GM12875 (cell line): ENCODE measurements around the gene MYO10.

Source experiments
- H3K4me3 ChIP-seq: one replicate; pipeline ENCODE4 v1.5.1; 2011; ENCODE audit warnings: low read depth, low read length, control low read depth
- CTCF ChIP-seq: IDR thresholded peaks from 2 replicates; pipeline ENCODE4 v1.5.1; 2011; ENCODE audit warnings: low read depth, mild to moderate bottlenecking, control low read depth, inconsistent platforms, low read length, moderate library complexity, borderline replicate concordance; ENCODE audit not compliant: insufficient read depth

MYO10 gene

GRCh38 chr5:16809010-16809394 is 127.1 kb downstream of the MYO10 start:
- H3K4me3 ChIP-seq, result no peak overlapping the region
- no peak for TF ChIP-seq CTCF

- no peak overlapping the region for H3K4me3 ChIP-seq
- TF ChIP-seq CTCF, result no peak
Measured at GRCh38 chr5:16808021-16808420, 128.1 kb downstream of the MYO10 start.

- no peak for TF ChIP-seq CTCF
- H3K4me3 ChIP-seq, result no peak overlapping the region
Measured at GRCh38 chr5:16807547-16807864, 128.6 kb downstream of the MYO10 start.

- TF ChIP-seq CTCF, result no peak
- no peak overlapping the region for H3K4me3 ChIP-seq
Measured at GRCh38 chr5:16806711-16807546, 129.2 kb downstream of the MYO10 start.

GRCh38 chr5:16805486-16805885 is 130.6 kb downstream of the MYO10 start:
- no peak overlapping the region for H3K4me3 ChIP-seq
- TF ChIP-seq CTCF, result no peak

- H3K4me3 ChIP-seq, result no peak overlapping the region
- TF ChIP-seq CTCF, result no peak
Measured at GRCh38 chr5:16803831-16804230, 132.3 kb downstream of the MYO10 start.

- TF ChIP-seq CTCF, result no peak
- no peak overlapping the region for H3K4me3 ChIP-seq
Measured at GRCh38 chr5:16800477-16800876, 135.6 kb downstream of the MYO10 start.
